PC-9 (cell line): Measurements from ENCODE around the gene PITPNB.

Source experiments
- EZH2 ChIP-seq: fragments of 200-600 bp; sonication (generic); IDR thresholded peaks from 2 replicates; pipeline ENCODE4 v1.8.0; 2017; ENCODE audit warnings: antibody characterized with exemption, low read depth
- TF ChIP-seq, protein P1 (sequence below): fragments of 200-600 bp; sonication (generic); conservative IDR thresholded peaks from 2 replicates; pipeline ENCODE4 v1.6.1; 2017; ENCODE audit warnings: mixed run types, antibody characterized with exemption, mild to moderate bottlenecking, moderate library complexity

DNA sequence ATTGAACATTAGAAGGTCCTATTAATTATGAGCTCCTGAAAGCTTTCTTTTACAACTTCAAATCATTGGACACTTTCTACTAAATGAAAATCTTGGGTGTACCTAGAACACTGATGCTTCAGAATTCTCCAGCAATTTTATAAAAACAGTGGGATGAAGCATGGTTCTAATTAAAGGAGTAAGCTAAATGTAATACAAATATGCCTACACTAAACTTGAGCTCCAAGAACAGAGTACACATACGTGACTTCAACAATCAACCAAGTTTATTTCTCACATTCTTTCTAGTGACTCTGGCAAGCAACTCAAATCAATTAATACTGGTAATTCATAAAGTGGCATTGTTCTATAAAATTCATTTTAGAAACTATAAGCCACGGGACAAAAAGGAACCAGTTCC, 55.5 kb downstream of the PITPNB start:
- TF ChIP-seq, protein P1, sequence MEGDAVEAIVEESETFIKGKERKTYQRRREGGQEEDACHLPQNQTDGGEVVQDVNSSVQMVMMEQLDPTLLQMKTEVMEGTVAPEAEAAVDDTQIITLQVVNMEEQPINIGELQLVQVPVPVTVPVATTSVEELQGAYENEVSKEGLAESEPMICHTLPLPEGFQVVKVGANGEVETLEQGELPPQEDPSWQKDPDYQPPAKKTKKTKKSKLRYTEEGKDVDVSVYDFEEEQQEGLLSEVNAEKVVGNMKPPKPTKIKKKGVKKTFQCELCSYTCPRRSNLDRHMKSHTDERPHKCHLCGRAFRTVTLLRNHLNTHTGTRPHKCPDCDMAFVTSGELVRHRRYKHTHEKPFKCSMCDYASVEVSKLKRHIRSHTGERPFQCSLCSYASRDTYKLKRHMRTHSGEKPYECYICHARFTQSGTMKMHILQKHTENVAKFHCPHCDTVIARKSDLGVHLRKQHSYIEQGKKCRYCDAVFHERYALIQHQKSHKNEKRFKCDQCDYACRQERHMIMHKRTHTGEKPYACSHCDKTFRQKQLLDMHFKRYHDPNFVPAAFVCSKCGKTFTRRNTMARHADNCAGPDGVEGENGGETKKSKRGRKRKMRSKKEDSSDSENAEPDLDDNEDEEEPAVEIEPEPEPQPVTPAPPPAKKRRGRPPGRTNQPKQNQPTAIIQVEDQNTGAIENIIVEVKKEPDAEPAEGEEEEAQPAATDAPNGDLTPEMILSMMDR, result no peak
- TF ChIP-seq EZH2, result no peak
